Smooth muscle cell (in vitro differentiated cells): Measurements from ENCODE around the gene ACTN1. TPM values are rescaled to one million over a fixed set of nuclear protein-coding genes. Genes with fewer than 3 reads are reported as not detected.

Source experiments
- DNase-seq: peaks from one replicate; lab custom pipeline; 2025; ENCODE audit not compliant: unreplicated experiment; lab: John Stamatoyannopoulos, UW
- H2AFZ ChIP-seq: fragments of 200-600 bp; sonication (generic); 2 replicates; pipeline ENCODE4 v1.6.0; 2016; ENCODE audit warnings: antibody characterized with exemption, low read depth, mild to moderate bottlenecking
- H3F3A ChIP-seq: fragments of 200-600 bp; sonication (generic); 2 replicates; pipeline ENCODE4 v1.6.0; 2017; ENCODE audit warnings: antibody characterized with exemption, low read depth
- H3K27ac ChIP-seq: fragments of 200-600 bp; sonication (generic); 2 replicates; pipeline ENCODE4 v1.5.1; 2016; ENCODE audit warnings: low read depth, mild to moderate bottlenecking
- H3K27me3 ChIP-seq: fragments of 200-600 bp; sonication (generic); 2 replicates; pipeline ENCODE4 v1.6.1; 2016; ENCODE audit warnings: low read depth, mild to moderate bottlenecking
- H3K36me3 ChIP-seq: fragments of 200-600 bp; sonication (generic); 2 replicates; pipeline ENCODE4 v1.5.1; 2016; ENCODE audit warnings: low read depth
- H3K4me1 ChIP-seq: fragments of 200-600 bp; sonication (generic); 2 replicates; pipeline ENCODE4 v1.5.1; 2016; ENCODE audit warnings: low read depth
- H3K4me2 ChIP-seq: fragments of 200-600 bp; sonication (generic); 2 replicates; pipeline ENCODE4 v1.6.0; 2016; ENCODE audit warnings: mild to moderate bottlenecking
- H3K4me3 ChIP-seq: fragments of 200-600 bp; sonication (generic); 2 replicates; pipeline ENCODE4 v1.5.1; 2016; ENCODE audit warnings: mild to moderate bottlenecking
- H3K79me2 ChIP-seq: fragments of 200-600 bp; sonication (generic); 2 replicates; pipeline ENCODE4 v1.6.0; 2016; ENCODE audit warnings: low read depth, mild to moderate bottlenecking
- H3K9ac ChIP-seq: fragments of 200-600 bp; sonication (generic); 2 replicates; pipeline ENCODE4 v1.6.0; 2016; ENCODE audit warnings: low read depth
- H3K9me3 ChIP-seq: fragments of 200-600 bp; sonication (generic); replicated peaks from 2 replicates; pipeline ENCODE4 v1.5.1; 2016; ENCODE audit warnings: low read depth
- H4K20me1 ChIP-seq: fragments of 200-600 bp; sonication (generic); 2 replicates; pipeline ENCODE4 v1.6.0; 2016; ENCODE audit warnings: low read depth
- WGBS: methylation state at CpG from one replicate; pipeline ENCODE4 v1.1.7; 2016; ENCODE audit warnings: low lambda C conversion rate; 5-methylcytosine and 5-hydroxymethylcytosine counted together
- polyA plus RNA-seq: library from polyadenylated mRNA; unstranded; fragments of >200 nt; fragmentation: Nextera tagmentation; extraction: Ambion mirVana; gene quantifications from 2 replicates; pipeline ENCODE4 v1.2.1, GENCODE V29; 2016
- total RNA-seq: library from RNA; depleted of rRNA; stranded (reverse); fragments of >200 nt; gene quantifications from 2 replicates; pipeline ENCODE4 v1.2.3, GENCODE V29; 2014
- TF ChIP-seq, protein P1 (sequence below): fragments of 200-600 bp; sonication (generic); IDR thresholded peaks from 2 replicates; pipeline ENCODE4 v1.5.1; 2017; ENCODE audit warnings: borderline replicate concordance, mild to moderate bottlenecking, antibody characterized with exemption; ENCODE audit not compliant: insufficient read depth, poor library complexity, severe bottlenecking

The ACTN1 gene
- total and polyA plus RNA-seq, 2 experiments from 2014 or later, result 422 to 806 TPM

DNA sequence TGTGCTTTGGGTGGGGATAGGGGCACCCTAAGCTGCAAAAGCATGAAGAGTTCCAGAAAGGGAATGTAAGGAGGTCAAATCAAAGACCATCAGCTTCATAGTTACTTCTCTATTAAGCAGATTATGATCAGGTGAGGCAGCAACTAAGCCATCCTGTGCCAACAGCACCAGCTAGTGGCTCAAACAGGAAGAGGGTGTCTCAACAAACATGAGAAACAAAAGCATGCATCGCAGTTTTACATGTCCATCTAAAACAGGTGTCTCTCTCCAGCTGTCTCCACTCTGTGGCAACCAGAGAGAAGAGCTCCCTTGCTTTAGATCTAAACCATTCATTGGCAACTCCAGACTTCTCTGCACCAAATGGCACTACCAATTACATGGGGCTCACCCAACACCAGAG lies 52.9 kb downstream of the ACTN1 start:
- Histone ChIP-seq H3K9ac (no peak overlapping the region), H3K4me1 (peaks cover 5% of the 10 kb centered on the region), H3K4me3 (no peak overlapping the region), H3K27ac (peak overlapping the region; percentile 25), H3K4me2 (no peak overlapping the region), H3K9me3 (no peaks in the 10 kb centered on the region), H2AFZ (no peak overlapping the region), H3K27me3 (no peaks in the 10 kb centered on the region), H3K79me2 (peaks cover 100% of the 10 kb centered on the region), H4K20me1 (peaks cover 100% of the 10 kb centered on the region), H3K36me3 (peaks cover 5% of the 10 kb centered on the region), H3F3A (peaks cover 63% of the 10 kb centered on the region)
- 96% methylated on average over 1 of the region's 1 CpG for WGBS
- DNase-seq, result no peak
- TF ChIP-seq, protein P1, sequence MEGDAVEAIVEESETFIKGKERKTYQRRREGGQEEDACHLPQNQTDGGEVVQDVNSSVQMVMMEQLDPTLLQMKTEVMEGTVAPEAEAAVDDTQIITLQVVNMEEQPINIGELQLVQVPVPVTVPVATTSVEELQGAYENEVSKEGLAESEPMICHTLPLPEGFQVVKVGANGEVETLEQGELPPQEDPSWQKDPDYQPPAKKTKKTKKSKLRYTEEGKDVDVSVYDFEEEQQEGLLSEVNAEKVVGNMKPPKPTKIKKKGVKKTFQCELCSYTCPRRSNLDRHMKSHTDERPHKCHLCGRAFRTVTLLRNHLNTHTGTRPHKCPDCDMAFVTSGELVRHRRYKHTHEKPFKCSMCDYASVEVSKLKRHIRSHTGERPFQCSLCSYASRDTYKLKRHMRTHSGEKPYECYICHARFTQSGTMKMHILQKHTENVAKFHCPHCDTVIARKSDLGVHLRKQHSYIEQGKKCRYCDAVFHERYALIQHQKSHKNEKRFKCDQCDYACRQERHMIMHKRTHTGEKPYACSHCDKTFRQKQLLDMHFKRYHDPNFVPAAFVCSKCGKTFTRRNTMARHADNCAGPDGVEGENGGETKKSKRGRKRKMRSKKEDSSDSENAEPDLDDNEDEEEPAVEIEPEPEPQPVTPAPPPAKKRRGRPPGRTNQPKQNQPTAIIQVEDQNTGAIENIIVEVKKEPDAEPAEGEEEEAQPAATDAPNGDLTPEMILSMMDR, result peak; percentile 36

DNA sequence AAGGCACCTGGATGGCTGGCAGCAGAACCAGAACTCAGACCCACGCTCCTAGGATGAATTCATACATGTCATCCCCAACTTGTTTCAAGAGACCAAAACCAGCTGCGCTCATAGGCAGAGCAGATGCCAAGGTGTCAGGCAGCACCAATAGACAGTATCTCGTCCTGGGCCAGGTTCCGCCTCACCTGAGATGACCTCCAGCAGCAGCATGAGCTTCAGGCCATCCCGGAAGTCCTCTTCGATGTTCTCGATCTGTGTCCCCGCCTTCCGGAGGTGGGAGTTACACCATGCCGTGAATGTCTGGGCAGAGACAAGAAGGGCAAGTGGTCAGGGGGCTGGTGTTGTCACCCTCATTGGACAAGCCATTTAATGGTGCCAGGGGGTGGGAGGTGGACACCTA lies 53.7 kb downstream of the ACTN1 start:
- TF ChIP-seq, protein P1, result no peak
- H3K27me3 ChIP-seq, result no peaks in the 10 kb centered on the region
- DNase-seq, result no peak
- no peak overlapping the region for H3K4me2 ChIP-seq
- H3K27ac ChIP-seq, result no peak overlapping the region
- no peak overlapping the region for H3K9ac ChIP-seq
- H2AFZ ChIP-seq, result no peak overlapping the region
- peaks cover 100% of the 10 kb centered on the region for H3K79me2 ChIP-seq
- no peaks in the 10 kb centered on the region for H3K9me3 ChIP-seq
- peaks cover 100% of the 10 kb centered on the region for H4K20me1 ChIP-seq
- H3F3A ChIP-seq, result peaks cover 55% of the 10 kb centered on the region
- peaks cover 10% of the 10 kb centered on the region for H3K36me3 ChIP-seq
- H3K4me3 ChIP-seq, result no peak overlapping the region
- WGBS, result 95% methylated on average over 10 of the region's 10 CpGs
- H3K4me1 ChIP-seq, result peaks cover 5% of the 10 kb centered on the region

DNA sequence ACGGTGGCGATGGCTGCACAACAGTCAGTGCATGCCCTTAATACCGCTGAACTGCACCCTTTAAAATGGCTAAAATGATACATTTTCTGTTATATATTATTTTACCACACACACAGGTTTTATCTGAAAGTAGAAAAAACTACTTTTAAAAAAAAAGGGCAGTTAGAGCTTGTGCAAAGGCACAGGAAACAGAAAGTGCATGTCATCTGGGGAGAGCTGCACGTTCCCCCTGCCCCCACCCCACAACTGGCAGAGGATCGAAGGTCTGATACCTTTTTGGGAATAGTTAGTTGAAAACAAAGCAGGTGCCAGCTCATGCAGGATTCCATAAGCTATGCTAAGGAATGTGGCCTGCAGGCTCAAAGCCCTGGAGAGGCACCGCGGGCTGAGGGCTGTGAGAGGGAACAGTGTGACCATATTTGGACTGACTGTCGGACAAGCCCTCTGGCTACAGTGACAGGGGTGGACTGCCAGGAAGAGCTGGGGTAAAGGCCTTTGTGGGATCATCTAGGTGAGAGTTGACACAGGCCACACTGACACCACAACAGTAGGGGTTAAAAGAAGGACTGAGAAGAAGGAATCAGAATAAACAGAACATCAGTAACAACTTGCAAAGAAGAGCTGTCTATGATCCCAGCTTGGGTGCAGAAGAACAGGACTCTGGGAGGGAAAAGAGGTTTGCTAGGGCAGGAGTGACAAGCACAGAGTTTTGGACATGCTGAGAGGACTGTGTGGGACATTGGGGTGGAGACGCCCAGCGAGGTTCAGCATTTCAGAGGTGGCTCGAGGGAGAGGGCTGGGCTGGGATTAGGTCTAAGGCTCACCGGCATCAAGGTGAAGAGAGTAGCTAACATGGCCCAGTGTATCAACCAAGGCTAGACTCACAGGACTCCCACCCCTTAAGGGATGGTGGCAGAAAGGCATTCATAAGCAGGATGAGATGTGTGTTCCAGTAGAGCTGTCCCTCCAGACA lies 54.6 kb downstream of the ACTN1 start:
- Histone ChIP-seq H3K4me3 (no peak overlapping the region), H2AFZ (no peak overlapping the region), H3F3A (peaks cover 55% of the 10 kb centered on the region), H3K4me2 (peak overlapping the region; percentile 13), H3K4me1 (peaks cover 5% of the 10 kb centered on the region), H3K79me2 (peaks cover 100% of the 10 kb centered on the region), H3K27ac (peak overlapping the region; percentile 43), H3K27me3 (no peaks in the 10 kb centered on the region), H3K36me3 (peaks cover 17% of the 10 kb centered on the region), H3K9ac (no peak overlapping the region), H3K9me3 (no peaks in the 10 kb centered on the region), H4K20me1 (peaks cover 100% of the 10 kb centered on the region)
- no peak for DNase-seq
- TF ChIP-seq, protein P1, result no peak
- WGBS, result 69% methylated on average over 12 of the region's 12 CpGs

DNA sequence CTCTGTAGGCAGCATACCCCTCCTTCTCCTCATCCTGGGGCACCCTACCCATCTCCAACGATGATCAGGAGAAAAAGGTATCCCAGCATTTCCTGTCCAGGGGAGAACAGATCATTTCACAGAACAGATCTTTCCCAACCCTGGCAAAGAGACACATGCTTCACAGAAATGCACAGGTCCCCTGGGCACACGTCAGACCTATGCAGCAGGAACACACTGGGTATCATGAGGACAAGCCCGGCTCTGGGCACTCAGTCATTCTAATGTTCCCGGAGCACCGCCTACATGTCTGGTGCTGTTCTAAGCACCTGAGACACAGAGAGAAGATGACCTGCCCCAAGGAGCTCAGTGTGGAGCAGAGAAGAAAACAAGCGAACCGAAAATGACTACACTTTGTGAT lies 56.2 kb downstream of the ACTN1 start:
- H3K36me3 ChIP-seq, result peaks cover 25% of the 10 kb centered on the region
- peaks cover 100% of the 10 kb centered on the region for H4K20me1 ChIP-seq
- H2AFZ ChIP-seq, result no peak overlapping the region
- peaks cover 60% of the 10 kb centered on the region for H3F3A ChIP-seq
- TF ChIP-seq, protein P1, result no peak
- H3K4me3 ChIP-seq, result no peak overlapping the region
- 91% methylated on average over 7 of the region's 7 CpGs for WGBS
- H3K9ac ChIP-seq, result no peak overlapping the region
- DNase-seq, result no peak
- no peaks in the 10 kb centered on the region for H3K9me3 ChIP-seq
- H3K27me3 ChIP-seq, result no peaks in the 10 kb centered on the region
- H3K27ac ChIP-seq, result peak overlapping the region; percentile 43
- peaks cover 96% of the 10 kb centered on the region for H3K79me2 ChIP-seq
- H3K4me1 ChIP-seq, result peaks cover 5% of the 10 kb centered on the region
- no peak overlapping the region for H3K4me2 ChIP-seq
